GM15510 (cell line): ENCODE data around the gene CCNY.

ENCODE experiments used
- POLR2A ChIP-seq: IDR thresholded peaks from 3 replicates; pipeline ENCODE4 v1.6.1; 2011; ENCODE audit warnings: borderline replicate concordance; ENCODE audit not compliant: insufficient read length; ENCODE audit errors: extremely low read depth

The CCNY gene

DNA sequence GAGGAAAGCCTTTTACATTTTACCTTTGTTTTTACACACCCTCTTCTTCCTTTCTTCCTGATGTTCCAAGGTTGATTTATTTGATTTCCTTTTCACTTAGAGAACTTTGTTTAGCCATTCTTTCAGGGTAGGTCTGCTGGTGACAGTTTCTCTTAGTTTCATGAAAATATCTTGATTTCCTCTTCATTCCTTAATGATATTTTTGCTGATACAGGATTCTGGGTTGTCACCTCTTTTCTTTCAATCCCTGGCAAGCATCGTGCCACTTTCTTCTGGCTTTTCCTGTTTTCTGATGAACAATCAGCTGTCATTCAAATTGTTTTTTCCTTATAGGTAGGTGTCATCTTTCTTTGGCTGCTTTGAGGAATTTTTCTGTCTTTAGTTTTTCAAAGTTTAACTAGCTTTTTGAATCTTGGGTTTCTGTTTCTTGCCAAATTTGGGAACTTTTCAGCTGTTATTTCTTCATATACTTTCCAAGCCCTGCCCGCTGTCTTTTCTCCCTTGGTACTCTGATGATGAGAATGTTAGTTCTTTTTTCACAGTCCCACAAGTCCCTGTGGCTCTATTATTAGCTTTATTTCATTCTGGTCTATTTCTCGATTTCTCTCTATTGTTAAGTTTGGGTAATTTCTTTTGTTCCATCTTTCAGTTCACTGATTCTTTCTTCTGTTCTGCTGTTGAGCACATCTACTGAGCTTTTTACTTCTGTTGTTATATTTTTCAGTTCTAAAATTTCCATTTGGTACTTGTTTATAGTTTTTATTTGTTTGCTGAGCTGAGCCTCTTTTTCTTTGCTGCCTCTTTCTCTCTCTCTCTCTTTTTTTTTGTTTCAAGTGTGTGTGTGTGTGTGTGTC is 102.6 kb downstream of the CCNY start:
- TF ChIP-seq POLR2A, result no peak

GRCh38 chr10:35440016-35440415 is 103.7 kb downstream of the CCNY start:
- no peak for TF ChIP-seq POLR2A

DNA sequence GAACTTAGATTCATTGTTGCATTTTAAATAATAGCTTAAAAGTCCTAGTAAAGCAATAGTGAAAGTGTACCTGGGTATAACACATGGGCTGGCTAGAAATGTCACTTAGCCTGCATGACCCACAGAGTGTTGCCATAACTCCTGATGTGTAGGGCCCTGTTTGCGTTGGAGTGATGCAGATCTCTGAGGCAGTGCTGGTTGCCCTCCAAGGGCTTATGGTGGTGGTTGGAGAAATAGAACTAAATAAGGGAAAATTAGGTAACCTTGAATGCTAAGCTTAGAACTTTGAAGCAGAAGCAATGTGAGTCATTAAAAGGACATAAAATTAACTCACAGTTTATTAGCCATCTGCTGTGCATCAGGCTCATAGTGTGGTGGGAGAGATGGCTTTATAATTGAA is 105.7 kb downstream of the CCNY start:
- TF ChIP-seq POLR2A, result no peak

- TF ChIP-seq POLR2A, result no peak
These were observed 106.3 kb downstream of the CCNY start for GRCh38 chr10:35442592-35442991.

DNA sequence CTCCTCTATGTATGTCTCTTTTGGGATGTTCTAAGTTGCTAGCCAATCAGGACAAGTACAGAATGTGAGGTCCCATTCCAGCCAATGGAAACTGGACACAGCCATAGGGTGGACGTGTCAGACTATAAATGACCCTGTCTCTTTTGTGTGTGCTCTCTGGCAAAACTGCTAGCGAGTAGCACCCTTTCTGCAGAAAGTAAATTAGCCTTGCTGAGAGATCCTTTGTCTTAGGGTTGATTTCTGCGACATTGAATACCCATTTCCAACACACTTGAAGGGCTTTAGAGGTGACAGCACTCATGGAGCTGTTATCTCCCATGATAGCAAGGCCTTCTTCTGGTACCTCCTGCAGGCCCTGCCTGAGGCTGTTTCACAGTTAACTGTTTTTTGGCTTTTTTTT is 107.5 kb downstream of the CCNY start:
- no peak for TF ChIP-seq POLR2A

DNA sequence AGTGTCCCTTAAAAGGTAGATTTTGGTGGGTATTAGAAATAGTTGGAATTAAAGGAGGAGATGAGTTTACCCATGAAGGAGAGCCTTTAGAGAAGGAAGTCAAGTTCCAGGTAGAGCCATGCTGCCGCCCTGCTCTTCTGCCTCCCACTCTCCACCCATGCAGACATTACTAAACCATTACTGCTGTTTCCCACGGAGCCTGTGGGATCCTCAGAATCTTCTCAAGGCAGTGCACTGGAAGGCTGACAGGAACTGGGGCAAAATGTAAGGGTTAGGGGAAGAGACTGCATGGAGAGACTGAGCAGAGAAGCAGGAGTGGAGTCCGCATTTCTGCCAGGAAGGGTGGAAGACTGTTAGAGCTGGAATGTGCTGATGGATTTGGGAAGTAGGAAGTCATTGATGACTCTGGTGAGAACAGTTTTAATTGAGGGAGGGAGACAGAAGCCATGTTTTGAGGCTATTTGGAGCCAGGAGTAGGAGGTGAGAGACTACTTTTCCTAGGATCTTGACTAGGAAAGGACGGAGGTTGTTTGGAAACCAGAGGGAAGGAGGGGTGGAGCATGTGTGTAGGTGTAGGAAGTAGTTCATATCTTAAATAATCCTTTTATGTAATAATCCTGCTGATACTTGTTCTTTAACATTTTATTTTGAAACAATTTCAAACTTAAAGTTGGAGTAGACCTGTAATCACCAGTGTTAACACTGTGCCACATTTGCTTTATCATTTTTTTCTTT is 109.0 kb downstream of the CCNY start:
- TF ChIP-seq POLR2A, result no peak

DNA sequence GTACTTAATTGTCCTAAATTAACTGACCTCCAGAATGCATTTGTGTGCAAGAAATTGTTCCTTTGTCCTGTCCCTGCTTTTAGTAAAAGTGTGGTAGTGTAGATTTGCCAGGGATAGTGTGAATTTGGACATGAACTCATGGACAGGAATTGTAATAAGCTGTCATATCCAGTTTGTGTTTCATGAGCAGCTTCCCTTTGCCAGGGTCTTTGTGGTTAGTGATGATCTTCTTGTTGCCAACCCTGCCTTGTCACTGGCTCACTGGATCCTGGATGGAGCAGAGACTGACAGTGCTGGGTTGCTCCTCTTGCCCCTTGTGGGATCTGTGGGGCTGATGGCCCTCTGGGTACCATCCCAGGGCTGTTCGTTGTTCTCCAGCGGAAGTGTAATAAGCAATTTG is 110.1 kb downstream of the CCNY start:
- TF ChIP-seq POLR2A, result no peak

GRCh38 chr10:35447693-35448407 is 111.5 kb downstream of the CCNY start:
- no peak for TF ChIP-seq POLR2A

GRCh38 chr10:35448687-35449662 is 112.7 kb downstream of the CCNY start:
- no peak for TF ChIP-seq POLR2A

DNA sequence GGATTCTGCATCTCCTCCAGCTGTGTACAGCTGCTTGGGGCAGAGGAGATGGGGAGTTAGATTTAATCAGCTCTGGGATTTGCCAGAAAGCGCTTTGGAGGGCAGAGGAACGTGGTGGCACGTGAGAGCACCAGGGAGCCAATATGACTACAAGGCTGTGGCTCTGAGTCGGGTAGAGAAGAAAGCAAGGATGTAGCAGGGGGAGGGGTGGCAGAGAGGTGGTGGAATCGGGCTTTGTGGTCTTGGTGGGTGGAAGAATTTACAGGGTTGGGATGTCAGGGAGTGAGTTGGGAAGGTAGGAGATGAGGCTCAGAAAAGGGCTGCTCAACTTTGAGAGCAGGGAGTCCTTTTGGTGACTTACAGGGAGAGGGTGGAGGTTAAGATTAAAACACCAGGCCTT is 113.6 kb downstream of the CCNY start:
- TF ChIP-seq POLR2A, result no peak

GRCh38 chr10:35451151-35452016 is 115.1 kb downstream of the CCNY start:
- no peak for TF ChIP-seq POLR2A

DNA sequence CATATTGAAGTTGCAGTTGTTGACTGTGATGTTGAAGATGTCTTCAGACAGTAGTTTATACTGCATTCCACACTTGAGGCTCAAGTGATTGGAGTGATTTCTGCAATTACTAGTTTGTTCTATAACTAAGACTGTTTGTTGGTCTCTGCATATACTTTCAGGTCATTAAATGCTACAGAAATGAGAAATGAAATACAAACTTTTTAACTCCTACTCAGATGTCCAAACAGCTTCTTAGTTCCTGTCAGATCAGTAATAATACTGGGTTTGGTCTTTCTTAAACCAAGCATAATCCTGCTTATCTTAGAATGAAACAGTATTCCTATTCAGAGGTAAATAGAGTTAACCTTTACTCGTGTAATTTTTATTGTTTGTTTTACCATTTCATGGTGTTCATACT is 115.9 kb downstream of the CCNY start:
- no peak for TF ChIP-seq POLR2A

- no peak for TF ChIP-seq POLR2A
These were observed 116.5 kb downstream of the CCNY start for GRCh38 chr10:35452847-35453246.
